Erythroblast (primary cell): Measurements from ENCODE around the gene LRRC1.

Experiments
- DNase-seq, 2 experiments: peaks; one replicate each; lab custom pipeline; 2025; lab: John Stamatoyannopoulos, UW
- GATA1 ChIP-seq: IDR thresholded peaks from 2 replicates; pipeline ENCODE4 v1.6.1; 2011; ENCODE audit warnings: low read depth, mild to moderate bottlenecking, control low read depth, low read length, moderate library complexity
- POLR2A ChIP-seq: IDR thresholded peaks from 2 replicates; pipeline ENCODE4 v1.6.1; 2011; ENCODE audit warnings: mild to moderate bottlenecking, low read length

Gene LRRC1

DNA sequence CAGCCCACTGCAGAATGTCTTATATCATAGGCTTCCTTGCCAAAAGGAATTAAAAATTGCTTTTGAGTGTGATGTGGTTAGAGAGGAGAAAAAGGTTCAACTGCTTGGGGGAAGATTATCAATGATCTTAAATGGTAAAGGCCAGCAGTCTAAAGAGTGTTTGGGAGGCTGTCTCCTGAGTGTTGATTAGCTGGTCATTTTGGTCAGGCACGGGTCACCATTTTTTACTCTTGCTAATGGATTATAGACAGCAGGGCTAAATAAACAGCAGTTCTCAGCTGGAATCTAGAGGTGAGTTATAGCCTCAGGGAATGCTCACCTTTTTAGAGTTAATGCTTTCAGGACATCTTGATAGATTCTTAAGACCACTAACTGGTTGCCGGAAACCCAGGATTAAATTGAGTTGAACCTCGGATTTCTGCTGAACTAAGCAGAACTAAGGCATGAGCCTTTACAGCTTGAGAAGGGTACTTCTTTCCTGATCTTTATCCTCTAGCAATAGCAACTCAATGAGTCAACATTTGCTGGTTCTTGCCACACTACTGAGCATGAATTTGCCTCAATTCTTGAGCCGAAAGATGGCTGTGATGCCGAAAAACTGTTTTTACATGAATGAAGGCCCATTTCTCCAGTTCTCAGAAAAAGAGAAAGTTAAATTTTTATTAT, 120.4 kb downstream of the LRRC1 start:
- DNase-seq: no peak
- TF ChIP-seq GATA1: no peak
- TF ChIP-seq POLR2A: no peak

DNA sequence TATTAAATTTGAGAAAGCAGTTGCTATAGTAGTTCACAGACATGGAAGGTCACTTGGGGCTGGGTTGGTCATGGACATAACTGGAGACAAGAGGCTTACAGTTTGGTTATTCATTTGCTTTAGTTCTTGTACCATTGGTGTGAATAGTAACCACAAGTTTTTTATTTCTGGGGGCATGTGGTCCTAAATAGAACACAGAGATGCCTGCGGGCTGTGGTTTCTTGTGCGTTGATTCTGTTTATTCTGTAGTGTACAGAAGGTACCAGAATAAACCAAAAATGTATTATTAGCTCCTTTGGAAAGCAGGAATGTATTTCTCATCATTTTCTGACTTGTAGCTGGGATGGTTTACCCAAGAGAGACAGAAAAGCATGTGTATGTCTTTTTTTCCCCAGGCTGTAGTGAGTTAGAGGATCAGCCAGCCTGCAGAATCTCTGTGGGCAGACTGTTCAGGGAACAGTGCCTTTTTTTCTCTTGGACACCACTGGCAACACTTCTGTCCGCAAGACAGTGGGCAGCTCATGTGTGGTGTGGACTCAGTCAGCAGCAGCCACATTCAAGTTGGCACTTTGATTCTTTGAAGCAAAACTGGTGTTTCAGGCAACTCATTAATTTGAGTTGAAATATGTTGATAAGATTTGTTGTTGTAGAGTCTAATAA, 122.1 kb downstream of the LRRC1 start:
- DNase-seq: no peak
- TF ChIP-seq POLR2A (no peak), GATA1 (no peak)

DNA sequence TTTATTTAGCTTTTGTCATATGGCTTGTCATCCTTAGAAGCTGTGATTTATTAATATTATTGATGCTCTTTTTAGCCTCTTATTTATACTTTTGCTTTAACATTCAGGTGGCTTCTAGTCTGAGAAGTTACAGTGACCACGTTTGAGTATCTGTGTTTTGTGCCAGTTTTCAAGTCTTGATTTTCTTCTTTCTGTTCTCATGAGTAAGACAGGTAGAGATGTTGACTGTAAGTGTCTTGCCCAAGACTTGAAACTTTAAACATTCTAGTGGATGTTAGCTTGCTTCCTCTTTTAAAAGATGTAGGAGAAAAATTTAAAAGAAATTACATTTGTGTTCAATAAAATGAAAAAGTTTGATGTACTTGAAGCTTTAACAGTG, 122.6 kb downstream of the LRRC1 start:
- DNase-seq: no peak
- TF ChIP-seq GATA1 (no peak), POLR2A (no peak)

DNA sequence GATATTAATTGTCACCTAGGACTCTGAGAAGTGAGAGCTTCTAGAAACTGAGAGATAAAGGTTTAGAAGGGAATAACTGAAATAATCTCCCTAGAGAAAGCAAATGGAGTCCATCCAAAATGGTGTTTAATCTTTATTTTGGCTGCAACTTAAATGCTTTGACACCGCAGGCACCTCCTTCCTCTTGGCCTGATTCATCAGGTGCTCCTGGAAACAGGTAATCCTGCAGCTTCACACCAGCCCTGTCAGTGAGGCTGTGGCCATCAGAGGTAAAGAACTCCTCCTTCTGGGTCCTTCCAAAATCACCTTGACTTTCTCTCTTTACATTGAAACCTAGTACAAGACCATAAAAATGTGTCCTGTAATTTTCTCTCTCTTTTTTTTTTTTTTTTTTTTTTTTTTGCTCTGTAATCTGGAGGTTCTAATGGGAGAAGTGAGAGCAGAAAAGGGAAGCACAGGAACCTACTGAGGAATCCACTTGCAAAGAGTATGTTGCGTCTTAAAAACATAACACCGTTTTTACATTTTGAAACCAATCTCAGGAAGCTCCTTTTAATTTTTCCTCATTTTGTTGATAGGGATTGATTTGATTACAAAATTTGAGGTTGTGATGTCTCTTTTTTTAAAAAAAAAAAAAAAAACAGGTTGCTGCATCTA, 124.2 kb downstream of the LRRC1 start:
- TF ChIP-seq POLR2A (no peak), GATA1 (no peak)
- no peak for DNase-seq

- DNase-seq: no peak
- TF ChIP-seq POLR2A: no peak
- no peak for TF ChIP-seq GATA1
Observed at GRCh38 chr6:53919881-53920360, 125.1 kb downstream of the LRRC1 start.

DNA sequence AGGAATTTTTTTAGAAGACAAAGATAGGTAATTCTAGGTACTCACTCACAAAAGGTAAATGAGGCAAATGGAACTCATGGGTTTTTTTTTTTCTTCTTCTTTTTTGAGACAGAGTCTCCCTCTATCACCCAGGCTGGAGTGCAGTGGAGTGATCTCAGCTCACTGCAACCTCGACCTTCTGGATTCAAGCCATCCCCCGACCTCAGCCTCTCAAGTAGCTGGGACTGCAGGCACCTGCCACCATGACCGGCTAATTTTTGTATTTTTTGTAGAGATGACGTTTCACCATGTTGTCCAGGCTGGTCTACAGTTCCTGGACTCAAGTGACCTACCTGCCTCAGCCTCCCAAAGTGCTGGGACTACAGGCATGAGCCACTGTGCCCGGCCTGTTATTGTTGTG, 126.1 kb downstream of the LRRC1 start:
- TF ChIP-seq POLR2A (no peak), GATA1 (no peak)
- no peak for DNase-seq

GRCh38 chr6:53921639-53922038, 126.8 kb downstream of the LRRC1 start:
- DNase-seq: no peak
- TF ChIP-seq GATA1: no peak
- TF ChIP-seq POLR2A: no peak

GRCh38 chr6:53922539-53922981, 127.8 kb downstream of the LRRC1 start:
- TF ChIP-seq GATA1: no peak
- TF ChIP-seq POLR2A: no peak
- DNase-seq: no peak

- DNase-seq: no peak
- no peak for TF ChIP-seq GATA1
- no peak for TF ChIP-seq POLR2A
Observed at GRCh38 chr6:53924277-53924676, 129.5 kb downstream of the LRRC1 start.

- TF ChIP-seq GATA1 (no peak), POLR2A (no peak)
- DNase-seq: no peak
Observed at GRCh38 chr6:53924821-53925422, 130.1 kb downstream of the LRRC1 start.

DNA sequence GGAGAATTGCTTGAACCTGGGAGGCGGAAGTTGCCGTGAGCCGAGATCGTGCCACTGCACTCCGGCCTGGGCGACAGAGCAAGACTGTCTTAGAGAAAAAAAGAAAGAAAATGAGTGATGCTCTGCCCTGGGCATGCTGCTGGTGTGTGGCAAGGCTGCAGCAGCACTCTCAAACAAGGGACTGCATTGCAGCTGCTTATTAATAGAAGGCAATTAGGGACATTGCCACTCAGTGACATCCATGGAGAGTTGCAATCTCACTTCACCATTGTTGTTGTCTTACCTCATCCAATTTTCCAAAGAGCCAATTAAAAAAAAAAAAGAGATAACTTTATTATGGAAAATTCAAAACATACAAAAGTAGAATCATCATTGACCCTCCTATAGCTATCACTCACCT, 131.1 kb downstream of the LRRC1 start:
- TF ChIP-seq GATA1 (no peak), POLR2A (no peak)
- no peak for DNase-seq

- no peak for DNase-seq
- TF ChIP-seq GATA1: no peak
- TF ChIP-seq POLR2A: no peak
Observed at GRCh38 chr6:53926505-53926904, 131.7 kb downstream of the LRRC1 start.

DNA sequence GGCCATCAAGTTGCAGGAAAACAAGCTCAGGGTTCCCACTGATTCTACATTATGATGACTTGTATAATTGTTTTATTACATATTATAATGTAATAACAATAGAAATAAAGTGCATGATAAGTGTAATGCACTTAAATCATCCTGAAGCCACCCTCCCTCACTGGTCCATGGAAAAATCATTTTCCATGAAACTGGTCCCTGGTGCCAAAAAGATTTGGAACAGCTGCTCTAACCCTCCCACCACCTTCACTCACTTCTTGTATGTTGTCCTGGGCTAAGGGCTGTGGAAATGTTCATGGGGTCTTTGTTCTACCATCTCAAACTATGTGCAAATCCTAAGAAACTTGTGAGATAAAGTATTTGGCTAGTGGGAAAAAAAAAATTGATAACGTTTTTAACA, 133.8 kb downstream of the LRRC1 start:
- TF ChIP-seq GATA1 (no peak), POLR2A (no peak)
- no peak for DNase-seq

- no peak for DNase-seq
- TF ChIP-seq POLR2A (no peak), GATA1 (no peak)
Observed at GRCh38 chr6:53929041-53929820, 134.4 kb downstream of the LRRC1 start.
